Activated CD8-positive, alpha-beta memory T cell treated with anti-CD3 and anti-CD28 coated beads for 4 hours (primary cell): Measurements from ENCODE around the gene USP46.
A peak's percentile ranks its signal among the peaks of the same experiment; 100 is the strongest.

Experiments used
- DNase-seq, 2 donors: peaks; one replicate each; pipeline ENCODE4 v3.0.0-alpha.2; 2020; ENCODE audit warnings: low read depth in 2 of 2

USP46 gene, protein sequence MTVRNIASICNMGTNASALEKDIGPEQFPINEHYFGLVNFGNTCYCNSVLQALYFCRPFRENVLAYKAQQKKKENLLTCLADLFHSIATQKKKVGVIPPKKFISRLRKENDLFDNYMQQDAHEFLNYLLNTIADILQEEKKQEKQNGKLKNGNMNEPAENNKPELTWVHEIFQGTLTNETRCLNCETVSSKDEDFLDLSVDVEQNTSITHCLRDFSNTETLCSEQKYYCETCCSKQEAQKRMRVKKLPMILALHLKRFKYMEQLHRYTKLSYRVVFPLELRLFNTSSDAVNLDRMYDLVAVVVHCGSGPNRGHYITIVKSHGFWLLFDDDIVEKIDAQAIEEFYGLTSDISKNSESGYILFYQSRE

GRCh38 chr4:52659001-52659721, at the start of gene USP46:
TSS of gene USP46 (minus strand) at chr4:52659301. CDS start at chr4:52659150, 151 bp downstream.
- peak in 1 of 2 donors; percentile 10 for DNase-seq

GRCh38 chr4:52704661-52705060, 45.6 kb upstream of the USP46 start:
- DNase-seq = no peak

GRCh38 chr4:52704133-52704532, 45.0 kb upstream of the USP46 start:
- no peak for DNase-seq

- DNase-seq = no peak
Measured at GRCh38 chr4:52701207-52701606, 42.1 kb upstream of the USP46 start.

DNA sequence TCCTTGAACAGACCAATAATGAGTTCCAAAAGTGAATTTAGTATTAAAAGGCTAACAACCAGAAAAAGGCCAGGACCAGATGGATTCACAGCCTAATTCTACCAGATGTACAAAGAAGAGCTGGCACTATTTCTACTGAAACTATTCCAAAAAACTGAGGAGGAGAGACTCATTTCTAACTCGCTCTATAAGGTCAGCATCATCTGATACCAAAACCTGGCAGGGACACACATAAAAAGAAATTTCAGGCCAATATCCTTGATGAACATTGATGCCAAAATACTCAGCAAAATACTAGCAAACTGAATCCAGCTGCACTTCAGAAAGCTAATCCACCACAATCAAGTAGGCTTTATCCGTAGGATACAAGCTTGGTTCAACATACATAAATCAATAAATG, 35.8 kb upstream of the USP46 start:
- no peak for DNase-seq

- no peak for DNase-seq
Measured at GRCh38 chr4:52693492-52693891, 34.4 kb upstream of the USP46 start.

DNA sequence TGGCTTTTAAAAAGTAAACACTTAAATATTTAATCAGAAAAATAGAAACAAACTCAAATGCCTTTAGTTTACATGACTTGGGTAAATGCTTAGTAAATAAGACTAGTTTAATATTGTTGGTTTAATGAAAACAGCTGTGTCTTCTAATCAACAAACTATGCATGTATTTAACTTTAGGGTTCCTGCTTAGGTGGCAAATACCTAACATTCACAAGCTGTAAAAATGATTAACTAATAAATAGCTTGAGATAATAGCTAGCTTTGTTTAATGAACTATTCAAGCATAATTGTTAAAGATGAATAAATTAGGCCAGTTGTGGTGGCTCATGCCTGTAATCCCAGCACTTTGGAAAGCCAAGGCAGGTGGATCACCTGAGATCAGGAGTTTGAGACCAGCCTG, 30.0 kb upstream of the USP46 start:
- DNase-seq = no peak

- no peak for DNase-seq
Measured at GRCh38 chr4:52687696-52688095, 28.6 kb upstream of the USP46 start.

GRCh38 chr4:52685316-52685715, 26.2 kb upstream of the USP46 start:
- no peak for DNase-seq

GRCh38 chr4:52684896-52685295, 25.8 kb upstream of the USP46 start:
- DNase-seq = no peak

DNA sequence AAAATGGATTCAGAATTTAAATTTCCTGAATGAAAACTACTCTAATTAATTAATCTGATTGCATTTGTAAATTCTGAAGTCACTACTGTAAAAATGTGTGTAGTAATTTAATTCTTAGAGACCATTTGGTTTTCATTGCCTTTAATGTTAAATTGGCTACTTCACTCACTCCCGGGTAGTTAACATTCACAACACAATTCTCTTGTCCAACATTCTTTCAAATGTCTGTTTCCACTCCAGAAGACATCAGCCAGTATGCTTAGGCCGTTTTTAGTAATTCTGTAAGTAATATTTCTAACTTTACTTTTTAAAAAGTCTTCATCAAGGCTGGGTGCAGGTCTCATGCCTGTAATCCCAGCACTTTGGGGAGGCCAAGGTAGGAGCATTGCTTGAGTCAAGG, 21.3 kb upstream of the USP46 start:
- DNase-seq = no peak

- no peak for DNase-seq
Measured at GRCh38 chr4:52676536-52676935, 17.4 kb upstream of the USP46 start.

DNA sequence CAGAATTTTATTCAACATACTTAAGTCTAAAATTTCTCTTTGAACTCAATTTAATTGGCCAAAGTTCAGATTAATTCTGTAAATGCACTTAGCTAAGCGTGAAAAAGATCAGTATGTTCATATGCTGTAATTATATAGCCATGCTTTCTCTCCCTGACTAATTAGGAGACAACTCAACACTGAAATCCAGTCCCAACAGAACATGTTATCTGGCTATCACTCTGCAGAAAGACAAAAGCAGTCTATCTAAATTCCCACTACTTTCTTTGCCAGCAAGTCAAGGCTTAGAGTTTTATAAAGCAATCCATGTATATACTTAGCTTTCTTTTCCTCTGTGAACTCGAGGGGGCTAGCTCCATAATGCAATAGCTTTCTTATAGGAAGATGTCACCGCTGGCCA, 16.0 kb upstream of the USP46 start:
- no peak for DNase-seq

GRCh38 chr4:52670739-52671138, 11.6 kb upstream of the USP46 start:
- DNase-seq = no peak

- no peak for DNase-seq
Measured at GRCh38 chr4:52670121-52670520, 11.0 kb upstream of the USP46 start.

GRCh38 chr4:52665592-52665991, 6.5 kb upstream of the USP46 start:
- DNase-seq = no peak

GRCh38 chr4:52664479-52664878, 5.4 kb upstream of the USP46 start:
- no peak for DNase-seq

DNA sequence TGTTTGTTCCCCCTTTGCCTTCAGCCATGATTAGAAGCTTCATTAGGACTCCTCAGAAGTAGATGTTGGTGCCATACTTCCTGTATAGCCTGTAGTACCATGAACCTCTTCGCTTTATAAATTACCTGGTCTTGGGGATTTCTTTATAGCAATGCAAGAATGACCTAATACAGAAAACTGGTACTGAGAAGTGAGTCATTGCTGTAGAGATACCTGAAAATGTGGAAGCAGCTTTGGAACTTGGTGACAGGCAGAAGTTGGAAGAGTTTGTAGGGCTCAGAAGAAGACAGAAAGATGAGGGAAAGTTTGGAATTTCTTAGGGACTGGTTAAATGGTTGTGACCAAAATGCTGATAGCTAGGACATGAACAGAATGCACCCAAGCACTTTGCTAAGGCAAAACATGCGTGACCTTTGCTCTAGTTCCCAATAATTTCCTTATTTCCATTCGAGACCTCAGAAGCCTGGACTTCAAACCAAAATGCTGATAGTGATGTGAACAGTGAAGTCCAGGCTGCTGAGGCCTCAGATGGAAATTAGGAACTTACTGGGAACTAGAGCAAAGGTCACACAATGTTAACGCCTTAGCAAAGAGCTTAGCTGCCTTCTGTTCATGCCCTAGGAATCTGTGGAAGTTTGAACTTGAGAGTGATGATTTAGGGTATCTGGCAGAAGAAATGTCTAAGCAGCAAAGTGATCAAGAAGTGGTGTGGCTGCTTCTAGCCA, 3.0 kb upstream of the USP46 start:
- DNase-seq = no peak

GRCh38 chr4:52660643-52661042, 1.5 kb upstream of the USP46 start:
- no peak for DNase-seq

GRCh38 chr4:52659722-52660261, 691 bp upstream of the USP46 start:
- DNase-seq = no peak

DNA sequence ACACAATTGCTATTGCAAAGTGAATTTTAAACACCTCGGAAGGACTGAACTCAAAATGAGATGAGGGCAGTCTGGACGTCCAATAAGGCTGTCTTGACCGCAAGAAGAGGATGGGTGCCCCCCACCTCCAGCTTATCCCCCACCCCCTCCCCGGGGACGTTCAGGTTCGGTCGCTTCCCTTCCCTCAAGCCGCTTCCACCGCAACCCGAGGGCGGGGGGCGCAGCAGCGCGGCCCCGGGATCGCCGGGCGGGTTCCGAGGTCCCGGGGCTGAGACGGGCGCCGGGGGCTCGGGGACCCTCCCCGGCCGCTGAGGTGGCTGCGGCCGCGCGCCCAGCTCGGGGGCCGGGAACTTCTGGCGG, 480 bp downstream of the USP46 start:
- DNase-seq = no peak
